ENCODE measurements around the gene HIVEP2.

HIVEP2 gene

DNA sequence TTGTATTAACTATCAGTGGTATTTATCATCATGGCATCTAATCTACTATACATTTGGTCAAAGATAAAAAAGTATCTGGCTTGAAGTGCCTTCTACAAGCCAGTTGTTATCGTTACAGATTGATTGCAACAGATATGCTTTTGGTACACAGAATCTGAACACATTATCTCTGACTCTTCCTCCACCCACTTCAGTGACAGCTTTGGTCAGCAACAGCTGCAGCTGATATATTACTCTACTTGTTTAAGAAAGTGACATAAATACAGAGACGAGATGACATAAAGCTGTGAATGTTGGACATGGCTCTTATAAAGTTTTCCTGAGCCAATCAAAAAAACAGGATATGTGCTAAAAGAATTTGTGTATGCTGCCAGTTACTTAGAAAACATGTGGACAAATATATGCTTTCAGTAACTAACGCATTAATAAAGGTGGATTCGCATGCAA lies 77.6 kb downstream of the HIVEP2 start:
- H3K4me3 ChIP-seq (ENCODE audit: low read depth, low read length), result no peak overlapping the region

GRCh38 chr6:142863981-142864380 lies 81.0 kb downstream of the HIVEP2 start:
- H3K4me3 ChIP-seq (ENCODE audit: low read depth, low read length), result no peak overlapping the region

- no peak overlapping the region for H3K4me3 ChIP-seq (ENCODE audit: low read depth, low read length)
These were observed 83.3 kb downstream of the HIVEP2 start for GRCh38 chr6:142861711-142862110.

- H3K4me3 ChIP-seq (ENCODE audit: low read depth, low read length), result no peak overlapping the region
These were observed 84.5 kb downstream of the HIVEP2 start for GRCh38 chr6:142860498-142860897.

- no peak overlapping the region for H3K4me3 ChIP-seq (ENCODE audit: low read depth, low read length)
These were observed 87.0 kb downstream of the HIVEP2 start for GRCh38 chr6:142857796-142858555.

GRCh38 chr6:142857233-142857761 lies 87.7 kb downstream of the HIVEP2 start:
- no peak overlapping the region for H3K4me3 ChIP-seq (ENCODE audit: low read depth, low read length)

DNA sequence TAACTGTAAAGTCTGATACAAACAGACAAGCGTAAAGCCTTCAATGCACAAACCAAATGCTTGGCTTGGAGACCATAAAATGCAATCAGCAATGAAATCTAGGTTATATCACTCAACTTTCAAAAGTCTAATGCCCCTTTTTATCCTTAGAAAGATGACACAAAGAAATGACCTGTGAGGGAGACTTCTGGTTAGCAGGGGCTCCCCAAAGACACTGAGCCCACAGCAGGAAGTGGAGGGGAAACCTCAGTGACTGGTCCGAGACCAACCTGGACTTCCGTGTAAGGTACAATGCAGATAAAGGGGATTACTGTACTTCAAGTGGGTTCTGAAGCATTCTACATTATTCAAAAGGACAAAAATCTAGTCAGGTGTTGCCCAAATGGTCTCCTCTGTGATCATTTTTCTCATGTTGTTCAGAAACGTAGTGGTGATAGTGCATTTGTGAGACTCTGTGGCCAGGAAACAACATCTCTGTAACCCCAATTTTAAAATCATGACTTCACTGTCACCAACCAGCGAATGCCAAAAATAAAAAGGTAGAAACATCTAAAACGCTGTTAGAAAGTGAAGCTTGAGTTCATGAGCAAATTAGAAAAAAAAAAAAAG lies 88.2 kb downstream of the HIVEP2 start:
- H3K4me3 ChIP-seq (ENCODE audit: low read depth, low read length), result no peak overlapping the region

GRCh38 chr6:142855893-142856623 lies 88.9 kb downstream of the HIVEP2 start:
- no peak overlapping the region for H3K4me3 ChIP-seq (ENCODE audit: low read depth, low read length)

GRCh38 chr6:142854589-142855488 lies 90.1 kb downstream of the HIVEP2 start:
- H3K4me3 ChIP-seq (ENCODE audit: low read depth, low read length), result no peak overlapping the region

DNA sequence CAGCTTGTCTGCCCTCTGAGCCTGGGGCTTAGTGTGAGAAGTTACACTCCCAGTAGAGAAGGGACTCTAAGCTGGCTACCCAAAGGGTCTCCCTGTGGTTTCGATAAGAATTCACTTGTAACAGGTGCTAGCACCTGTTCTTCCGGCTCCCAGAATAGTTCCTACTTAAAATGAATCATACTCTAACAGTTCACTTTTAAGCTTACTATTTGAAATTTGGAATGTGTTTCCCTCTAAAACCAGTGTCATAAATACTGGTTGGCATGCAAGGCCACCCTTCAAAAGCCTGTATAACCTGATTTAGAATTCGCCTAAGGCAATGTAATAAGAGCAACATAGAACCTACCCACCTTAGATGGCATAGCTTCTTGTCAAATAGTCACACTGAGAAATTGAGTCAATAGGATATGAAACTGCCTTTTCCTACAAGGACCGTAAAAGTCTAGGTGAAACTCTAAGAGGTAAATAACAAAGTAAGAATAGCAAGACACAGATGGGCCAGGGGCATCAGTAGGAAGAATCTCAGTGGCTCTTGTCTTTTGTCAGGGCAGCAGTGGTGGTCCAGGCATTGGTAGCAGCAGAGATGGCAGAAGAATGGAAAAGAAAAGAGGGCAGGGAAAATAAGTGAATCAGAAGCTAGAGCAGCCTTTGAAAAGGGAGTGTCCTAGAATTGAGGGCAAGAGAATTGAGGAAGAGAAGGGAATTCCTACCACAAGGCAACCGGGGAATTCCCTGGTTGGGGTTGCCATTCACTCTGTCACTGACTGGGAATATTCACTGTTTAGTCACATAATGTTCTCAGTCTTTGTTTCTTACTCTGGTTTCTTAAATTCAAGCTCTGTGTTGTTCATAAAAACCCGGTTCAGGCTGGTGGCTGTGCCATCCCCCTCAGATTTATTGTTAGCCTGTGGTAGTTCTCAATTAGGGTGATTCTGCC lies 91.5 kb downstream of the HIVEP2 start:
- H3K4me3 ChIP-seq (ENCODE audit: low read depth, low read length), result no peak overlapping the region

GRCh38 chr6:142851601-142852000 lies 93.4 kb downstream of the HIVEP2 start:
- no peak overlapping the region for H3K4me3 ChIP-seq (ENCODE audit: low read depth, low read length)

GRCh38 chr6:142850679-142851423 lies 94.1 kb downstream of the HIVEP2 start:
- no peak overlapping the region for H3K4me3 ChIP-seq (ENCODE audit: low read depth, low read length)

GRCh38 chr6:142848976-142849375 lies 96.0 kb downstream of the HIVEP2 start:
- no peak overlapping the region for H3K4me3 ChIP-seq (ENCODE audit: low read depth, low read length)

DNA sequence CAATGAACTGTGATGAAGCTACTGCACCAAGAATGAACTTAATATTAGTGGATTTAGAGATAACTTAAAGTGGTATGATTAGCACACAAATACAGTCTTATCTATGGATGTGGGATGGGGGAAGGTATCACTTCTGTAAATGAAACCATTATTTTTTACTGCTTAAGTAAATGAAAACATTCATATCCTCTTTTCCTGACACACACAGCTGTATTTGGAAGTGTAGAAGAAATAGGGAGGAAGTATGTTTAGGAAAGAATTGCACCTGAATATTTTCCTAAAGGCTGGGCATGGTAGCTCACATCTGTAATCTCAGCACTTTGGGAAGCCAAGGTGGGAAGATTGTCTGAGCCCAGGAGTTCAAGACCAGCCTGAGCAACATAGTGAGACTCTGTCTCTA lies 96.8 kb downstream of the HIVEP2 start:
- H3K4me3 ChIP-seq (ENCODE audit: low read depth, low read length), result no peak overlapping the region

GRCh38 chr6:142846883-142847287 lies 98.1 kb downstream of the HIVEP2 start:
- no peak overlapping the region for H3K4me3 ChIP-seq (ENCODE audit: low read depth, low read length)

GRCh38 chr6:142846459-142846831 lies 98.5 kb downstream of the HIVEP2 start:
- H3K4me3 ChIP-seq (ENCODE audit: low read depth, low read length), result no peak overlapping the region

GRCh38 chr6:142845624-142846458 lies 99.1 kb downstream of the HIVEP2 start:
- no peak overlapping the region for H3K4me3 ChIP-seq (ENCODE audit: low read depth, low read length)

- no peak overlapping the region for H3K4me3 ChIP-seq (ENCODE audit: low read depth, low read length)
These were observed 99.8 kb downstream of the HIVEP2 start for GRCh38 chr6:142845143-142845571.
